OCI-LY3 (cell line): ENCODE results near the gene PIWIL4.
"Not testable (repeated sequence)": the region's sequence is repeated elsewhere in the genome, so short reads cannot be mapped to it uniquely, and the experiment has no call there.

Experiments
- CTCF ChIP-seq: fragments of 200-600, 300-600 bp; sonication (generic); IDR thresholded peaks from 2 replicates; pipeline ENCODE4 v1.5.1; 2014; ENCODE audit warnings: antibody characterized with exemption, low read length, low read depth
- EZH2phosphoT487 ChIP-seq: fragments of 200-600 bp; shearing (Covaris generic); IDR thresholded peaks from 2 replicates; pipeline ENCODE4 v1.6.1; 2018; ENCODE audit warnings: antibody characterized with exemption, mixed run types, low read depth

- TF ChIP-seq CTCF, EZH2phosphoT487: not testable (repeated sequence)
These were observed 11.3 kb upstream of the PIWIL4 start for GRCh38 chr11:94555752-94556329.
